G401 (cell line): ENCODE results near the gene EPHA7. TPM values are rescaled to one million over a fixed set of nuclear protein-coding genes. Genes with fewer than 3 reads are reported as not detected.

Experiments
- DNase-seq: peaks from one replicate; pipeline ENCODE4 v3.0.0-alpha.2; 2015; ENCODE audit warnings: low spot score
- in situ Hi-C: cut with HindIII; loops from 2 replicates; pipeline ENCODE4 v1.10.0; 2016; ENCODE audit warnings: low sequenced_read_pairs, mixed read lengths
- total RNA-seq: library from RNA; depleted of rRNA; stranded (reverse); fragments of >200 nt; shearing (Covaris generic); gene quantifications from 2 replicates; pipeline ENCODE4 v1.2.3, GENCODE V29; 2014

Gene EPHA7
- total RNA-seq, 1 experiment from 2014 or later = 1.5 TPM

- no peak for DNase-seq
- in situ Hi-C loops = no loop called here
Observed at GRCh38 chr6:93194480-93194879, 224.9 kb downstream of the EPHA7 start.

- DNase-seq = no peak
- in situ Hi-C loops = no loop called here
Observed at GRCh38 chr6:93193868-93194267, 225.5 kb downstream of the EPHA7 start.
